ENCODE measurements around the gene RIOK3.
"Not testable (repeated sequence)": the region's sequence is repeated elsewhere in the genome, so short reads cannot be mapped to it uniquely, and the experiment has no call there.

GRCh38 chr18:23510923-23511322 lies 57.8 kb downstream of the RIOK3 start:
- TF ChIP-seq HMGXB4 (CRISPR knock-in tag; IDR thresholded peaks at IDR 0.05); MLX (CRISPR knock-in tag; IDR thresholded peaks at IDR 0.05); IRF2 (CRISPR knock-in tag; IDR thresholded peaks at IDR 0.05; ENCODE audit: borderline replicate concordance, low read depth); NFE2L1 (CRISPR knock-in tag; IDR thresholded peaks at IDR 0.05); SP1 (CRISPR knock-in tag; conservative IDR thresholded peaks at IDR 0.05); TEAD1 (CRISPR knock-in tag; IDR thresholded peaks at IDR 0.05); TEAD4 (CRISPR knock-in tag; IDR thresholded peaks at IDR 0.05); E2F5 (CRISPR knock-in tag; IDR thresholded peaks at IDR 0.05); JUN (CRISPR knock-in tag; IDR thresholded peaks at IDR 0.05): not testable (repeated sequence)
- TF ChIP-seq, protein P1, sequence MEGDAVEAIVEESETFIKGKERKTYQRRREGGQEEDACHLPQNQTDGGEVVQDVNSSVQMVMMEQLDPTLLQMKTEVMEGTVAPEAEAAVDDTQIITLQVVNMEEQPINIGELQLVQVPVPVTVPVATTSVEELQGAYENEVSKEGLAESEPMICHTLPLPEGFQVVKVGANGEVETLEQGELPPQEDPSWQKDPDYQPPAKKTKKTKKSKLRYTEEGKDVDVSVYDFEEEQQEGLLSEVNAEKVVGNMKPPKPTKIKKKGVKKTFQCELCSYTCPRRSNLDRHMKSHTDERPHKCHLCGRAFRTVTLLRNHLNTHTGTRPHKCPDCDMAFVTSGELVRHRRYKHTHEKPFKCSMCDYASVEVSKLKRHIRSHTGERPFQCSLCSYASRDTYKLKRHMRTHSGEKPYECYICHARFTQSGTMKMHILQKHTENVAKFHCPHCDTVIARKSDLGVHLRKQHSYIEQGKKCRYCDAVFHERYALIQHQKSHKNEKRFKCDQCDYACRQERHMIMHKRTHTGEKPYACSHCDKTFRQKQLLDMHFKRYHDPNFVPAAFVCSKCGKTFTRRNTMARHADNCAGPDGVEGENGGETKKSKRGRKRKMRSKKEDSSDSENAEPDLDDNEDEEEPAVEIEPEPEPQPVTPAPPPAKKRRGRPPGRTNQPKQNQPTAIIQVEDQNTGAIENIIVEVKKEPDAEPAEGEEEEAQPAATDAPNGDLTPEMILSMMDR (IDR thresholded peaks at IDR 0.05) = not testable (repeated sequence)
- TF ChIP-seq, protein P2, sequence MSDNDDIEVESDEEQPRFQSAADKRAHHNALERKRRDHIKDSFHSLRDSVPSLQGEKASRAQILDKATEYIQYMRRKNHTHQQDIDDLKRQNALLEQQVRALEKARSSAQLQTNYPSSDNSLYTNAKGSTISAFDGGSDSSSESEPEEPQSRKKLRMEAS (CRISPR knock-in tag; IDR thresholded peaks at IDR 0.05) = not testable (repeated sequence)
- TF ChIP-seq, protein P3, sequence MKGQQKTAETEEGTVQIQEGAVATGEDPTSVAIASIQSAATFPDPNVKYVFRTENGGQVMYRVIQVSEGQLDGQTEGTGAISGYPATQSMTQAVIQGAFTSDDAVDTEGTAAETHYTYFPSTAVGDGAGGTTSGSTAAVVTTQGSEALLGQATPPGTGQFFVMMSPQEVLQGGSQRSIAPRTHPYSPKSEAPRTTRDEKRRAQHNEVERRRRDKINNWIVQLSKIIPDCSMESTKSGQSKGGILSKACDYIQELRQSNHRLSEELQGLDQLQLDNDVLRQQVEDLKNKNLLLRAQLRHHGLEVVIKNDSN (CRISPR knock-in tag; IDR thresholded peaks at IDR 0.05) = not testable (repeated sequence)
